Measurements from ENCODE around the gene FGF18. TPM values are rescaled to one million over a fixed set of nuclear protein-coding genes. Genes with fewer than 3 reads are reported as not detected.

The FGF18 gene
- total RNA-seq, 2 experiments from 2014 or later, result 0.31 to 0.33 TPM

DNA sequence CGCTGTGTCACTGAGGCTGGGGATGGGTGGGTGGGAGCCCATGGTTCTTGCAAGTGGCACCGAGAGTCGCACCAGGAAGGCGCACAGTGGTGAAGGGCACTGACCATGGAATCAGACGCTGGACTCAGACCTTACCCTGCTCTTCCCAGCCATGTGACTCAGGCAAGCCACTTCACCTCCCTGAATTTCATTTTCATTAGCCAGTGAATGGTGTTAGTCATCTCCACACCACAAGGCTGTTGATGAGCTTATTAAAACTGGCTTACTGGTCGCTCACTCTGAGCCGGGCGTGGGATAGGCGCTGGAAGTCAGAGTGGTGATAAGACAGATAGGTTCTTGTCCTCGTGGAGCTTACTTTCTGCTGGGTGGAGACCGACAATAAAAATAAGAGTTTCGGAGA lies 25.1 kb downstream of the FGF18 start:
- Histone ChIP-seq H3K4me1 (ENCODE audit: insufficient read depth, low read length) (no peaks in the 10 kb centered on the region), H3K27me3 (ENCODE audit: control insufficient read depth in 1 of 2, insufficient read depth in 2 of 2, low read length in 2 of 2) (peaks cover 0 to 5% of the 10 kb centered on the region in 2 experiments), H3K4me3 (ENCODE audit: low read length) (no peak overlapping the region), H3K27ac (ENCODE audit: low read depth in 1 of 2, low read length in 2 of 2) (no peak overlapping the region), H3K9me3 (ENCODE audit: control insufficient read depth in 1 of 2, insufficient read depth in 1 of 2, low read length in 2 of 2) (no peaks in the 10 kb centered on the region), H3K36me3 (ENCODE audit: insufficient read depth, low read length) (no peaks in the 10 kb centered on the region)
- TF ChIP-seq, protein P1, sequence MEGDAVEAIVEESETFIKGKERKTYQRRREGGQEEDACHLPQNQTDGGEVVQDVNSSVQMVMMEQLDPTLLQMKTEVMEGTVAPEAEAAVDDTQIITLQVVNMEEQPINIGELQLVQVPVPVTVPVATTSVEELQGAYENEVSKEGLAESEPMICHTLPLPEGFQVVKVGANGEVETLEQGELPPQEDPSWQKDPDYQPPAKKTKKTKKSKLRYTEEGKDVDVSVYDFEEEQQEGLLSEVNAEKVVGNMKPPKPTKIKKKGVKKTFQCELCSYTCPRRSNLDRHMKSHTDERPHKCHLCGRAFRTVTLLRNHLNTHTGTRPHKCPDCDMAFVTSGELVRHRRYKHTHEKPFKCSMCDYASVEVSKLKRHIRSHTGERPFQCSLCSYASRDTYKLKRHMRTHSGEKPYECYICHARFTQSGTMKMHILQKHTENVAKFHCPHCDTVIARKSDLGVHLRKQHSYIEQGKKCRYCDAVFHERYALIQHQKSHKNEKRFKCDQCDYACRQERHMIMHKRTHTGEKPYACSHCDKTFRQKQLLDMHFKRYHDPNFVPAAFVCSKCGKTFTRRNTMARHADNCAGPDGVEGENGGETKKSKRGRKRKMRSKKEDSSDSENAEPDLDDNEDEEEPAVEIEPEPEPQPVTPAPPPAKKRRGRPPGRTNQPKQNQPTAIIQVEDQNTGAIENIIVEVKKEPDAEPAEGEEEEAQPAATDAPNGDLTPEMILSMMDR (IDR thresholded peaks at IDR 0.05), result no peak
- Mint-ChIP-seq H3K4me1 (ENCODE audit: low read depth) (no peaks in the 10 kb centered on the region), H3K36me3 (ENCODE audit: low read depth) (no peaks in the 10 kb centered on the region), H3K27ac (no peak overlapping the region), H3K4me3 (no peak overlapping the region), H3K27me3 (peaks cover 30% of the 10 kb centered on the region), H3K9me3 (no peaks in the 10 kb centered on the region)
- CTCF ChIA-PET, result no interaction called here
- ATAC-seq (ENCODE audit: poor library complexity) (no peak), DNase-seq (no peak)
- POLR2A ChIA-PET, result no interaction called here
- intact Hi-C loops (cut with DNase I, micrococcal nuclease), result no loop called here

DNA sequence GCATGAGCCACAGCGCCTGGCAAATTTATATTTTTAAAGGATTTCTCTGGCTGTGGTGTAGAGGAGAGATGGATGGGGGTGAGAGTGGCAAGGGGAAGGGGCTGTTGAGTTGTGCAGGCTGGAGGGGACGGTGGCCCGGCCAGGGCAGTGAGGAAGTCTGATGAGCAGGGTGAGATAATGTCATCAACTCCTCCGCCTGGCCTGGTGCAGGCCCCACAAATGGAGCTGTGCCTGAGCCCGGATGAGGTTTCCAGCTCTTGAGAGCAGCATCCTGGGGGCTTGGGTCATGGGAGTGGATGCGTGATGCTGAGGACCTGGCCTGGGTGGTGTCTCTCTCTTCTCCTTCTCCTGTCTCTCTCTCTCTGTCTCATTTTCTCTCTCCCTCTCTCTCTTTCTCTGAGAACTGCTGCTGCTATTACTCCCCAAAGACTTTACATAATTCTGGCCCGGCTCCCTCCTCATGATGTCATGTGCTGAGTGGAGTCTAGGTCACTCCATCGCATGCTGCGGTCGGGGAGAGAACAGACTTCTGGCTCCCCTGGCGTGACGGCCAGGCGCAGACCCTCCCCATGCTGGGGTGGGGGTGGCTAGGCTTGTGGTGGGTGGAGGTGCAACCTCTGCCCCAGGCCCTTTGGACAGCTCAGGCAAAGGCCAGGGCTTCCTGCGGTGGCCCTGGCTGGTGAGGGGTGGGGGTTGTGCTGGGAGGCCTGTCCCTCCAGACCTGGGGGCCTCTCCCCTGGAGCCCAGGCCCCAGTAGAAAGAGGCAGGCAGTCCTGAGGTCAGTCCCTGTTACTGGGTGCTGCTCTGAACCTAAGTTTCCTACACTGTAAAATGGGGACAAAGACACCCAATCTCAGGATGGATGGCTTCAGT lies 26.4 kb downstream of the FGF18 start:
- DNase-seq (no peak), ATAC-seq (ENCODE audit: poor library complexity) (no peak)
- H3K9me3 Mint-ChIP-seq, result no peaks in the 10 kb centered on the region
- Histone ChIP-seq H3K36me3 (ENCODE audit: insufficient read depth, low read length) (no peaks in the 10 kb centered on the region), H3K27ac (ENCODE audit: low read depth in 1 of 2, low read length in 2 of 2) (no peak overlapping the region), H3K4me1 (ENCODE audit: insufficient read depth, low read length) (no peaks in the 10 kb centered on the region), H3K9me3 (ENCODE audit: control insufficient read depth in 1 of 2, insufficient read depth in 1 of 2, low read length in 2 of 2) (no peaks in the 10 kb centered on the region), H3K4me3 (ENCODE audit: low read length) (no peak overlapping the region), H3K27me3 (ENCODE audit: control insufficient read depth in 1 of 2, insufficient read depth in 2 of 2, low read length in 2 of 2) (peaks cover 7 to 12% of the 10 kb centered on the region in 2 experiments)
- no peak overlapping the region for H3K4me3 Mint-ChIP-seq
- POLR2A ChIA-PET, result no interaction called here
- no peaks in the 10 kb centered on the region for H3K4me1 Mint-ChIP-seq (ENCODE audit: low read depth)
- no peaks in the 10 kb centered on the region for H3K36me3 Mint-ChIP-seq (ENCODE audit: low read depth)
- H3K27me3 Mint-ChIP-seq, result peaks cover 39% of the 10 kb centered on the region
- H3K27ac Mint-ChIP-seq, result no peak overlapping the region
- CTCF ChIA-PET, result no interaction called here
- intact Hi-C loops (cut with DNase I, micrococcal nuclease), result no loop called here
- TF ChIP-seq, protein P1 (IDR thresholded peaks at IDR 0.05), result no peak

DNA sequence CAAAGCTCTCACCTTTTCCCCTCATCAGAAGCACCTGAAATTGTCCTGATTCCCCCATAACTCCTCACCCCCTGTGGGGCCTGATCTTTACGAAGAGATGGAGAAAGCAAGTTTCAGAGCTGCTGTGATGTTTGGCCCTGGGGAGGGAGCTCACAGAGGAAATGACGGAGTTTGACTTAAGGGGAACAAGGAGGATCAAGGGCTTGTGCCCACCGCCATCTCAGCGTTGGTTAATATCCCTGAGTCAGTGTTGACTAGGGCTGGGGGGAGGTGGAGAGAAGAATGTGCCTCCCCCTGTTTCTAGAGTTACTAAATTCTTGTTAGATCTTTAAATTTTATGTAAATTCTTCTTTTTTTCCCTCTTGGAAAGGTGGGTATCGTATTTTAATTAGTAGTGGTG lies 27.8 kb downstream of the FGF18 start:
- ChIA-PET POLR2A (no interaction called here), CTCF (no interaction called here)
- Mint-ChIP-seq H3K4me1 (ENCODE audit: low read depth) (no peaks in the 10 kb centered on the region), H3K27ac (no peak overlapping the region), H3K9me3 (no peaks in the 10 kb centered on the region), H3K36me3 (ENCODE audit: low read depth) (no peaks in the 10 kb centered on the region), H3K27me3 (peaks cover 50% of the 10 kb centered on the region), H3K4me3 (no peak overlapping the region)
- no peaks in the 10 kb centered on the region for H3K4me1 ChIP-seq (ENCODE audit: insufficient read depth, low read length)
- peaks cover 15 to 23% of the 10 kb centered on the region in 2 experiments for H3K27me3 ChIP-seq (ENCODE audit: control insufficient read depth in 1 of 2, insufficient read depth in 2 of 2, low read length in 2 of 2)
- H3K36me3 ChIP-seq (ENCODE audit: insufficient read depth, low read length), result no peaks in the 10 kb centered on the region
- DNase-seq (no peak), ATAC-seq (ENCODE audit: poor library complexity) (no peak)
- no peaks in the 10 kb centered on the region for H3K9me3 ChIP-seq (ENCODE audit: control insufficient read depth in 1 of 2, insufficient read depth in 1 of 2, low read length in 2 of 2)
- H3K27ac ChIP-seq (ENCODE audit: low read depth in 1 of 2, low read length in 2 of 2), result no peak overlapping the region
- TF ChIP-seq, protein P1 (IDR thresholded peaks at IDR 0.05), result no peak
- H3K4me3 ChIP-seq (ENCODE audit: low read length), result no peak overlapping the region
- intact Hi-C loops (cut with DNase I, micrococcal nuclease), result no loop called here
